Thyroid gland (tissue), 4 donors: Measurements from ENCODE around the gene SORT1. TPM values are rescaled to one million over a fixed set of nuclear protein-coding genes. Genes with fewer than 3 reads are reported as not detected.

Experiments
- DNase-seq, 2 donors: peaks; one replicate each; pipeline ENCODE4 v3.0.0-alpha.2; 2019
- H3K27ac ChIP-seq, 3 donors: fragments of 200-600 bp; sonication (generic); 1 replicate in 2 of 3; 2 replicates in 1 of 3; pipeline ENCODE4 v1.5.1; 2016 to 2019; ENCODE audit warnings: mild to moderate bottlenecking in 1 of 3, moderate library complexity in 1 of 3
- H3K27me3 ChIP-seq: fragments of 200-600 bp; sonication (generic); one replicate; pipeline ENCODE4 v1.5.1; 2019
- H3K36me3 ChIP-seq, 2 donors: fragments of 200-600 bp; sonication (generic); one replicate each; pipeline ENCODE4 v1.5.1; 2016 to 2019
- H3K4me1 ChIP-seq, 2 donors: fragments of 200-600 bp; sonication (generic); one replicate each; pipeline ENCODE4 v1.5.1; 2017 to 2019
- H3K4me3 ChIP-seq, 3 donors: fragments of 200-600 bp; sonication (generic); replicated peaks in 1 of 3; 1 replicate in 2 of 3; 2 replicates in 1 of 3; pipeline ENCODE4 v1.5.1; 2016; ENCODE audit warnings: mild to moderate bottlenecking in 1 of 3
- H3K9me3 ChIP-seq: fragments of 200-600 bp; sonication (generic); one replicate; pipeline ENCODE4 v1.5.1; 2017
- POLR2A ChIP-seq, 2 donors: fragments of 450-650 bp; IDR thresholded peaks; one replicate each; pipeline ENCODE4 v1.6.1; 2017; ENCODE audit warnings: antibody characterized with exemption in 2 of 2, mild to moderate bottlenecking in 2 of 2, moderate library complexity in 1 of 2
- WGBS, 2 donors: methylation state at CpG; one replicate each; pipeline ENCODE4 v1.1.5; 2017; 5-methylcytosine and 5-hydroxymethylcytosine counted together
- intact Hi-C: fragments of 100-400 bp; cut with DNase I; formaldehyde crosslinking; loops from one replicate; pipeline ENCODE4 v1.15.1; 2023
- total RNA-seq, 4 donors: library from RNA; depleted of rRNA; stranded (reverse); fragments of >200 nt; gene quantifications; one replicate each; pipeline ENCODE4 v1.2.3, GENCODE V29; 2016
- TF ChIP-seq, protein P1 (sequence below), 6 experiments: fragments of 200-600 bp in 3 of 6; fragments of 450-650 bp in 3 of 6; sonication (generic) in 3 of 6; IDR thresholded peaks; one replicate each; pipeline ENCODE4 v1.5.1; 2016 to 2019; ENCODE audit warnings: antibody characterized with exemption in 6 of 6, mild to moderate bottlenecking in 2 of 6, inconsistent platforms in 1 of 6, moderate library complexity in 1 of 6

SORT1 gene
- total RNA-seq, 4 donors from 2014 or later, result 65.7 to 152 (median 137) TPM

DNA sequence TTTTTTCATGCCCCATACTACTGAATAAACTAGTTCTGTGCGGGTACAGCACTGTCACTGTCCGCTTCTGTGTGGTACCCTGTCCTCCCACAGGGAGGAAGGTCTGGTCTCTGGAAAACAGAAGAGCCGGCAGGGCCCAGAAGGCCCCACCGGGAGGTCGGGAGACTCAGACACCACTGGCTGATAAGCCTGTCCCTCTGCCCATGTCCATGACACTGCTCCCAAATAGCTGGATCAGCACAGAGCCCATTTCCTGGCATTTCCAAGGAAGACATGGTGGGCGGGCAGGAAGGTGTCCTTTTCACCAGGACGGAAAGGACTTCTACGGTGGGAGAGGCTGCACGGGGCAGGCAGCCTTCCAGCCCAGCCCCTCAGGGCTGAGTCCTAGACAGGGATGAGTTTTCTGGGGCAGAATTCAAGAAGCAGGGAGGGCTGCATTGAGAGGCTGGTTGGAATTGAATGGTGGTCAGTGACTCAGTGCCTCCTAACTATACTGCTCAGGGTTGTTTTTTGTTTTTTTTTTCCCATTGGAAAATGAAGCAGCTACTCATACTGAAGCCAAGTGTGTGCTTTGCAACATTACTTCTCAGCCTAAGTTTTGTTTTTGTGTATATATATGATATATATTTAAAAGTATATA, 121.9 kb downstream of the SORT1 start:
- peak overlapping the region; percentile 67 to 96 (median 94) for H3K27ac ChIP-seq
- intact Hi-C loops, result no loop called here
- TF ChIP-seq POLR2A (IDR thresholded peaks at IDR 0.05), result no peak
- TF ChIP-seq, protein P1, sequence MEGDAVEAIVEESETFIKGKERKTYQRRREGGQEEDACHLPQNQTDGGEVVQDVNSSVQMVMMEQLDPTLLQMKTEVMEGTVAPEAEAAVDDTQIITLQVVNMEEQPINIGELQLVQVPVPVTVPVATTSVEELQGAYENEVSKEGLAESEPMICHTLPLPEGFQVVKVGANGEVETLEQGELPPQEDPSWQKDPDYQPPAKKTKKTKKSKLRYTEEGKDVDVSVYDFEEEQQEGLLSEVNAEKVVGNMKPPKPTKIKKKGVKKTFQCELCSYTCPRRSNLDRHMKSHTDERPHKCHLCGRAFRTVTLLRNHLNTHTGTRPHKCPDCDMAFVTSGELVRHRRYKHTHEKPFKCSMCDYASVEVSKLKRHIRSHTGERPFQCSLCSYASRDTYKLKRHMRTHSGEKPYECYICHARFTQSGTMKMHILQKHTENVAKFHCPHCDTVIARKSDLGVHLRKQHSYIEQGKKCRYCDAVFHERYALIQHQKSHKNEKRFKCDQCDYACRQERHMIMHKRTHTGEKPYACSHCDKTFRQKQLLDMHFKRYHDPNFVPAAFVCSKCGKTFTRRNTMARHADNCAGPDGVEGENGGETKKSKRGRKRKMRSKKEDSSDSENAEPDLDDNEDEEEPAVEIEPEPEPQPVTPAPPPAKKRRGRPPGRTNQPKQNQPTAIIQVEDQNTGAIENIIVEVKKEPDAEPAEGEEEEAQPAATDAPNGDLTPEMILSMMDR (IDR thresholded peaks at IDR 0.05), result no peak
- WGBS, 2 donors, result 62 to 70% methylated on average over 9 of the region's 9 CpGs
- H3K4me1 ChIP-seq, result peaks cover 40 to 45% of the 10 kb centered on the region in 2 donors
- no peak overlapping the region for H3K4me3 ChIP-seq
- H3K36me3 ChIP-seq, result peaks cover 0 to 6% of the 10 kb centered on the region in 2 donors
- no peak for DNase-seq
- no peaks in the 10 kb centered on the region for H3K27me3 ChIP-seq
- H3K9me3 ChIP-seq, result no peaks in the 10 kb centered on the region

GRCh38 chr1:109274533-109275476, 122.9 kb downstream of the SORT1 start:
- H3K4me3 ChIP-seq, result no peak overlapping the region
- H3K27ac ChIP-seq, result peak overlapping the region; percentile 80 to 96 (median 94)
- DNase-seq, result peak; percentile 92 to 94
- H3K4me1 ChIP-seq, result peaks cover 40 to 45% of the 10 kb centered on the region in 2 donors
- intact Hi-C loops, result no loop called here
- peaks cover 4 to 9% of the 10 kb centered on the region in 2 donors for H3K36me3 ChIP-seq
- TF ChIP-seq, protein P1 (IDR thresholded peaks at IDR 0.05), result peak in 1 of 6 experiments; percentile 8
- peak in 1 of 2 donors; percentile 65 for TF ChIP-seq POLR2A (IDR thresholded peaks at IDR 0.05)
- no peaks in the 10 kb centered on the region for H3K9me3 ChIP-seq
- WGBS, 2 donors, result 29 to 40% methylated on average over 12 to 15 of the region's 24 CpGs
- no peaks in the 10 kb centered on the region for H3K27me3 ChIP-seq

- TF ChIP-seq, protein P1 (IDR thresholded peaks at IDR 0.05), result no peak
- no peak for TF ChIP-seq POLR2A (IDR thresholded peaks at IDR 0.05)
- Histone ChIP-seq H3K4me3 (no peak overlapping the region), H3K27ac (peak overlapping the region; percentile 80 to 96 (median 94)), H3K36me3 (peaks cover 12 to 14% of the 10 kb centered on the region in 2 donors), H3K27me3 (no peaks in the 10 kb centered on the region), H3K9me3 (no peaks in the 10 kb centered on the region), H3K4me1 (peaks cover 40 to 45% of the 10 kb centered on the region in 2 donors)
- DNase-seq, result no peak
- intact Hi-C loops, result no loop called here
- WGBS, 2 donors, result 81 to 89% methylated on average over 18 to 21 of the region's 30 CpGs
Observed at GRCh38 chr1:109273570-109274288, 124.0 kb downstream of the SORT1 start.

DNA sequence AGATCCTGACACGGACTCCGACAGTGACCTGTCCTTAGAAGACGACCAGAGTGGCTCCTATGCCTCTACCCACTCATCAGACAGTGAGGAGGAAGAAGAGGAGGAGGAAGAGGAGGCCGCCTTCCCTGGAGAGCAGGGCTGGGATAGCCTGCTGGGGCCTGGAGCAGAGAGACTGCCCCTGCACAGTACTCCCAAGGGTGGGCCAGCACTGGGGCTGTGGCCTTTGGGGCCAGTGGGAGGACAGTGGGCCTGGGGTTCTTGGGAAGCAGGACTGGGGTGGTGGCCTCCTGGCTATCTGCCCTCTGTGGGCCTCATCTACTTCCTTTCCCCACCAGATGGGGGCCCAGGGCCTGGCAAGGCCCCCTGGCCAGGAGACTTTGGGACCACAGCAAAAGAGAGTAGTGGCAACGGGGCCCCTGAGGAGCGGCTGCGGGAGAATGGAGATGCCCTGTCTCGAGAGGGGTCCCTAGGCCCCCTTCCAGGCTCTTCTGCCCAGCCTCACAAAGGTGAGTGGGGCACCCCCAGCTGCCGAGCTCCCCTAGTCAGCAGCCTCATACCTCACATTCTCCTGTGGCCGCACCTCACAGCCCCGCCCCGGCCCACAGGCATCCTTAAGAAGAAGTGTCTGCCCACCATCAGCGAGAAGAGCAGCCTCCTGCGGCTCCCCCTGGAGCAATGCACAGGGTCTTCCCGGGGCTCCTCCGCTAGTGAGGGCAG, 124.7 kb downstream of the SORT1 start:
- Histone ChIP-seq H3K27ac (peak overlapping the region in 2 of 3 donors; percentile 94 to 96), H3K36me3 (peaks cover 12 to 17% of the 10 kb centered on the region in 2 donors), H3K9me3 (no peaks in the 10 kb centered on the region), H3K4me3 (no peak overlapping the region), H3K27me3 (no peaks in the 10 kb centered on the region), H3K4me1 (peaks cover 35 to 39% of the 10 kb centered on the region in 2 donors)
- no peak for TF ChIP-seq POLR2A (IDR thresholded peaks at IDR 0.05)
- TF ChIP-seq, protein P1 (IDR thresholded peaks at IDR 0.05), result no peak
- WGBS, 2 donors, result 87 to 94% methylated on average over 5 to 8 of the region's 16 CpGs
- no peak for DNase-seq
- intact Hi-C loops, result no loop called here
